Suprapubic skin (tissue), 4 donors: ENCODE measurements around the gene ASXL3. TPM values are rescaled to one million over a fixed set of nuclear protein-coding genes. Genes with fewer than 3 reads are reported as not detected.
A peak's percentile ranks its signal among the peaks of the same experiment; 100 is the strongest.

Source experiments
- DNase-seq, 2 donors: peaks; one replicate each; pipeline ENCODE4 v3.0.0-alpha.2; 2019; ENCODE audit warnings: low spot score in 2 of 2
- H3K27ac ChIP-seq: fragments of 200-600 bp; sonication (generic); one replicate; pipeline ENCODE4 v1.5.1; 2019
- H3K27me3 ChIP-seq: fragments of 200-600 bp; sonication (generic); one replicate; pipeline ENCODE4 v1.5.1; 2019
- H3K36me3 ChIP-seq: fragments of 200-600 bp; sonication (generic); one replicate; pipeline ENCODE4 v1.5.1; 2019
- H3K4me1 ChIP-seq: fragments of 200-600 bp; sonication (generic); one replicate; pipeline ENCODE4 v1.5.1; 2019
- H3K4me3 ChIP-seq: fragments of 200-600 bp; sonication (generic); one replicate; pipeline ENCODE4 v1.5.1; 2019; ENCODE audit warnings: mild to moderate bottlenecking
- H3K9me3 ChIP-seq: fragments of 200-600 bp; sonication (generic); one replicate; pipeline ENCODE4 v1.5.1; 2019
- EP300 ChIP-seq: sonication (generic); formaldehyde crosslinking; IDR thresholded peaks from one replicate; pipeline ENCODE4 v1.6.1; 2017; ENCODE audit warnings: antibody characterized with exemption
- POLR2A ChIP-seq, 2 donors: fragments of 450-650 bp; IDR thresholded peaks; one replicate each; pipeline ENCODE4 v1.6.1; 2017; ENCODE audit warnings: antibody characterized with exemption in 2 of 2, mild to moderate bottlenecking in 2 of 2, moderate library complexity in 2 of 2
- POLR2AphosphoS5 ChIP-seq, 3 donors: sonication (generic); formaldehyde crosslinking; IDR thresholded peaks; one replicate each; pipeline ENCODE4 v1.6.1; 2017; ENCODE audit warnings: antibody characterized with exemption in 3 of 3
- WGBS: methylation state at CpG from one replicate; pipeline ENCODE4 v1.1.5; 2018; 5-methylcytosine and 5-hydroxymethylcytosine counted together
- total RNA-seq, 4 donors: library from RNA; depleted of rRNA; stranded (reverse); fragments of >200 nt; gene quantifications; one replicate each; pipeline ENCODE4 v1.1.0, GENCODE V29; 2016
- TF ChIP-seq, protein P1 (sequence below), 2 donors: fragments of 200-600 bp in 1 of 2; fragments of 450-650 bp in 1 of 2; sonication (generic) in 1 of 2; IDR thresholded peaks; one replicate each; pipeline ENCODE4 v1.5.1; 2016 to 2019; ENCODE audit warnings: antibody characterized with exemption in 2 of 2, mild to moderate bottlenecking in 1 of 2, moderate library complexity in 1 of 2

The ASXL3 gene
- total RNA-seq, 4 donors from 2014 or later = 0.10 to 2.0 (median 0.70) TPM

GRCh38 chr18:33755391-33755790, 177.4 kb downstream of the ASXL3 start:
- Histone ChIP-seq H3K9me3 (no peaks in the 10 kb centered on the region), H3K4me1 (no peaks in the 10 kb centered on the region), H3K4me3 (no peak overlapping the region), H3K27ac (no peak overlapping the region), H3K27me3 (no peaks in the 10 kb centered on the region), H3K36me3 (no peaks in the 10 kb centered on the region)
- TF ChIP-seq POLR2A (IDR thresholded peaks at IDR 0.05) = no peak
- no peak for TF ChIP-seq POLR2AphosphoS5 (IDR thresholded peaks at IDR 0.05)
- no peak for TF ChIP-seq EP300
- TF ChIP-seq, protein P1, sequence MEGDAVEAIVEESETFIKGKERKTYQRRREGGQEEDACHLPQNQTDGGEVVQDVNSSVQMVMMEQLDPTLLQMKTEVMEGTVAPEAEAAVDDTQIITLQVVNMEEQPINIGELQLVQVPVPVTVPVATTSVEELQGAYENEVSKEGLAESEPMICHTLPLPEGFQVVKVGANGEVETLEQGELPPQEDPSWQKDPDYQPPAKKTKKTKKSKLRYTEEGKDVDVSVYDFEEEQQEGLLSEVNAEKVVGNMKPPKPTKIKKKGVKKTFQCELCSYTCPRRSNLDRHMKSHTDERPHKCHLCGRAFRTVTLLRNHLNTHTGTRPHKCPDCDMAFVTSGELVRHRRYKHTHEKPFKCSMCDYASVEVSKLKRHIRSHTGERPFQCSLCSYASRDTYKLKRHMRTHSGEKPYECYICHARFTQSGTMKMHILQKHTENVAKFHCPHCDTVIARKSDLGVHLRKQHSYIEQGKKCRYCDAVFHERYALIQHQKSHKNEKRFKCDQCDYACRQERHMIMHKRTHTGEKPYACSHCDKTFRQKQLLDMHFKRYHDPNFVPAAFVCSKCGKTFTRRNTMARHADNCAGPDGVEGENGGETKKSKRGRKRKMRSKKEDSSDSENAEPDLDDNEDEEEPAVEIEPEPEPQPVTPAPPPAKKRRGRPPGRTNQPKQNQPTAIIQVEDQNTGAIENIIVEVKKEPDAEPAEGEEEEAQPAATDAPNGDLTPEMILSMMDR (IDR thresholded peaks at IDR 0.05) = no peak
- DNase-seq = no peak
- 54% methylated on average over 3 of the region's 3 CpGs for WGBS

- no peak for DNase-seq
- no peaks in the 10 kb centered on the region for H3K9me3 ChIP-seq
- no peak overlapping the region for H3K27ac ChIP-seq
- TF ChIP-seq, protein P1 (IDR thresholded peaks at IDR 0.05) = no peak
- TF ChIP-seq POLR2AphosphoS5 (IDR thresholded peaks at IDR 0.05) = no peak
- no peak for TF ChIP-seq EP300
- no peak for TF ChIP-seq POLR2A (IDR thresholded peaks at IDR 0.05)
- no peaks in the 10 kb centered on the region for H3K36me3 ChIP-seq
- 28% methylated on average over 6 of the region's 6 CpGs for WGBS
- no peaks in the 10 kb centered on the region for H3K4me1 ChIP-seq
- no peak overlapping the region for H3K4me3 ChIP-seq
- no peaks in the 10 kb centered on the region for H3K27me3 ChIP-seq
Observed at GRCh38 chr18:33755931-33756560, 178.0 kb downstream of the ASXL3 start.

GRCh38 chr18:33757037-33757436, 179.0 kb downstream of the ASXL3 start:
- no peaks in the 10 kb centered on the region for H3K9me3 ChIP-seq
- H3K36me3 ChIP-seq = no peaks in the 10 kb centered on the region
- H3K4me3 ChIP-seq = no peak overlapping the region
- DNase-seq = no peak
- 59% methylated on average over 1 of the region's 1 CpG for WGBS
- no peaks in the 10 kb centered on the region for H3K4me1 ChIP-seq
- no peak overlapping the region for H3K27ac ChIP-seq
- H3K27me3 ChIP-seq = no peaks in the 10 kb centered on the region
- TF ChIP-seq POLR2A (IDR thresholded peaks at IDR 0.05) (no peak), POLR2AphosphoS5 (IDR thresholded peaks at IDR 0.05) (no peak), EP300 (no peak)
- TF ChIP-seq, protein P1 (IDR thresholded peaks at IDR 0.05) = no peak

DNA sequence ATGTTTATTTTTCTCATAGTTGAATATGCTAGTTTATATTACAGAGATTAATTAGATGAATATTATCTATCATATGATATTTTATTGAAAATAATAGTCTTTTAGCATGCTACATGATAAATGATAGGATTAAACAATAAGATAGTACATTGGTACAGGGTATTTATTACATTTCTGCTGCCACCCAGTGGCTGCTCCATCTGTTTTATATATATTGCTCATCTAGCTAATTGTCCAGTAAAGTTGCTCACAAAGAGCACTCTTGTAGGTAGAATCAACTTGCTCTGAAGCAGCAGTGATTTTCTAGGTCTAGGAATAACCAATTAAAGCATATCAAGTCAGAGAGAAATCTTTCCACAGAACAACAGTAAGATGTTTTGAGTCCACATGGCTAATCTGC, 183.3 kb downstream of the ASXL3 start:
- no peaks in the 10 kb centered on the region for H3K36me3 ChIP-seq
- no peak overlapping the region for H3K27ac ChIP-seq
- H3K4me1 ChIP-seq = no peaks in the 10 kb centered on the region
- no peaks in the 10 kb centered on the region for H3K27me3 ChIP-seq
- no peak for TF ChIP-seq EP300
- TF ChIP-seq, protein P1 (IDR thresholded peaks at IDR 0.05) = peak in 1 of 2 donors; percentile 14
- H3K4me3 ChIP-seq = no peak overlapping the region
- H3K9me3 ChIP-seq = no peaks in the 10 kb centered on the region
- DNase-seq = no peak

- no peaks in the 10 kb centered on the region for H3K36me3 ChIP-seq
- no peaks in the 10 kb centered on the region for H3K4me1 ChIP-seq
- TF ChIP-seq POLR2A (IDR thresholded peaks at IDR 0.05) (no peak), EP300 (no peak)
- no peak for DNase-seq
- no peaks in the 10 kb centered on the region for H3K27me3 ChIP-seq
- H3K9me3 ChIP-seq = no peaks in the 10 kb centered on the region
- no peak overlapping the region for H3K27ac ChIP-seq
- no peak overlapping the region for H3K4me3 ChIP-seq
Observed at GRCh38 chr18:33781429-33781828, 203.4 kb downstream of the ASXL3 start.

Other genes starting within 250 kb of the ASXL3 start
- not detected for gene CCDC178, start 137.5 kb upstream of the ASXL3 start, total RNA-seq